Heart left ventricle (tissue), 16 donors: ENCODE results near the gene PRRX2. TPM values are rescaled to one million over a fixed set of nuclear protein-coding genes. Genes with fewer than 3 reads are reported as not detected.

Experiments used
- ATAC-seq, 4 donors: fragments of 200-7000 bp; cut with Tn5 transposase; one replicate each; pipeline ENCODE4 v1.9.1; 2020 to 2022; ENCODE audit warnings: moderate library complexity in 4 of 4, mild to moderate bottlenecking in 3 of 4, moderate number of reproducible peaks in 1 of 4
- DNase-seq, 5 donors: peaks; one replicate each; pipeline ENCODE4 v3.0.0-alpha.2; 2020
- H3K27ac ChIP-seq, 12 donors: fragments of 200-600 bp; sonication (generic) in 4 of 12; one replicate each; pipeline versions ENCODE4 v1.5.0 to v1.8.0; 2016 to 2022; ENCODE audit warnings: mild to moderate bottlenecking in 2 of 12
- H3K27me3 ChIP-seq, 9 donors: fragments of 200-600 bp; sonication (generic) in 2 of 9; one replicate each; pipeline versions ENCODE4 v1.5.1 to v1.8.0; 2016 to 2022; ENCODE audit warnings: mild to moderate bottlenecking in 3 of 9
- H3K36me3 ChIP-seq, 9 donors: fragments of 200-600 bp; sonication (generic) in 2 of 9; one replicate each; pipeline versions ENCODE4 v1.5.0 to v1.8.0; 2018 to 2022; ENCODE audit warnings: mild to moderate bottlenecking in 2 of 9
- H3K4me1 ChIP-seq, 12 donors: fragments of 200-600 bp; sonication (generic) in 4 of 12; one replicate each; pipeline versions ENCODE4 v1.5.0 to v1.8.0; 2016 to 2022; ENCODE audit warnings: mild to moderate bottlenecking in 3 of 12
- H3K4me3 ChIP-seq, 12 donors: fragments of 200-600 bp; sonication (generic) in 4 of 12; one replicate each; pipeline versions ENCODE4 v1.5.0 to v1.8.0; 2017 to 2022; ENCODE audit warnings: mild to moderate bottlenecking in 9 of 12, moderate library complexity in 4 of 12
- H3K9me3 ChIP-seq, 12 donors: fragments of 200-600 bp; sonication (generic) in 4 of 12; one replicate each; pipeline versions ENCODE4 v1.5.0 to v1.8.0; 2016 to 2022; ENCODE audit warnings: mild to moderate bottlenecking in 1 of 12
- CTCF ChIP-seq, 12 donors: fragments of 200-600 bp; sonication (generic) in 4 of 12; IDR thresholded peaks; one replicate each; pipeline versions ENCODE4 v1.5.0 to v1.8.0; 2018 to 2022; ENCODE audit warnings: antibody characterized with exemption in 12 of 12, mild to moderate bottlenecking in 5 of 12
- POLR2A ChIP-seq, 2 donors: fragments of 450-650 bp; IDR thresholded peaks; one replicate each; pipeline ENCODE4 v1.6.1; 2017; ENCODE audit warnings: antibody characterized with exemption in 2 of 2, mild to moderate bottlenecking in 2 of 2, moderate library complexity in 2 of 2
- WGBS, 4 donors: extraction: QIAGEN DNeasy Blood & Tissue Kit in 2 of 4; methylation state at CpG; one replicate each; pipeline versions ENCODE4 v1.1.5 to v1.1.7; 2013 to 2018; 5-methylcytosine and 5-hydroxymethylcytosine counted together
- intact Hi-C, 10 donors: fragments of 100-400 bp; cut with DNase I; formaldehyde crosslinking; loops; one replicate each; pipeline versions ENCODE4 v1.11.1 to v1.14.2; 2022
- polyA plus RNA-seq, 2 donors: library from polyadenylated mRNA; stranded (reverse); fragments of 200-250 nt; gene quantifications; one replicate each; pipeline ENCODE4 v1.2.3, GENCODE V29; 2013
- total RNA-seq, 9 donors: library from RNA; depleted of rRNA in 2 of 9; stranded (reverse); fragments of >200 nt in 2 of 9; fragmentation: NEBNext Ultra II Directional in 3 of 9; extraction: Animal tissue kit (Norgen Biotek cat#: 25700) in 3 of 9; gene quantifications; one replicate each; pipeline versions ENCODE4 v1.1.0 to v1.2.4, GENCODE V29; 2016 to 2023
- donor health status: ischemic (EF 13 %, LVEDD 7.1; RV severe dilation, severe dysfunction).
- donor health status: healthy with polysubstance abuse.
- donor health status: DM: no; HTN: yes; CAD: no.
- donor health status: DM: no; HTN: no; CAD: no.
- donor health status: ischemic (EF 25% LVEDD 6.9; RV normal size, moderate dysfunction).
- donor health status: ischemic (EF 25% LVEDD 5.7; RV mildly dilated, moderate dysfunction).
- donor health status: healthy.
- donor health status: DM: yes; HTN: yes; CAD: no.
- donor health status: ischemic (EF 35%, LVEDD 5.7; RV mildly dilated, moderate dysfunction).
- donor health status: nonischemic (EF 11% LVEDD 7.7; RV severe dilation, severe dysfunction).
- donor health status: DM: yes; HTN: yes; CAD: no.
- donor health status: PGD.
- donor health status: ischemic (EF 29% LVEDD 5.4; RV normal size, mild dysfunction).
- donor health status: nonischemic (EF 23%, LVEDD 6.1; RV moderate dilation, normal function).

PRRX2 gene
- total and polyA plus RNA-seq, 11 donors = 0.22 to 1.5 (median 0.75) TPM; not detected in 1

- no peaks in the 10 kb centered on the region for H3K36me3 ChIP-seq
- TF ChIP-seq POLR2A (IDR thresholded peaks at IDR 0.05) (no peak), CTCF (IDR thresholded peaks at IDR 0.05) (no peak)
- 92 to 96% (median 95%) methylated on average over 7 of the region's 7 CpGs for WGBS, 4 donors
- no peak for DNase-seq
- H3K27ac ChIP-seq = no peak overlapping the region
- no peaks in the 10 kb centered on the region for H3K9me3 ChIP-seq
- no peak for ATAC-seq
- no peaks in the 10 kb centered on the region for H3K27me3 ChIP-seq
- peaks cover 0 to 5% (median under 1%) of the 10 kb centered on the region in 12 donors for H3K4me1 ChIP-seq
- intact Hi-C loops = loop anchor here in 5 of 10 donors (5.0 to 10.0 kb wide), 5 partner anchors 76 to 91 kb away; no protein-coding TSS in a partner anchor
- no peak overlapping the region for H3K4me3 ChIP-seq
Observed at GRCh38 chr9:129646654-129647053, 18.8 kb upstream of the PRRX2 start.

GRCh38 chr9:129647635-129648034, 17.8 kb upstream of the PRRX2 start:
- intact Hi-C loops = loop anchor here in 5 of 10 donors (5.0 to 10.0 kb wide), 5 partner anchors 75 to 90 kb away; no protein-coding TSS in a partner anchor
- H3K4me3 ChIP-seq = no peak overlapping the region
- H3K27me3 ChIP-seq = no peaks in the 10 kb centered on the region
- DNase-seq (no peak), ATAC-seq (no peak)
- no peak for TF ChIP-seq POLR2A (IDR thresholded peaks at IDR 0.05)
- no peak for TF ChIP-seq CTCF (IDR thresholded peaks at IDR 0.05)
- no peaks in the 10 kb centered on the region for H3K9me3 ChIP-seq
- 87 to 91% (median 88%) methylated on average over 10 of the region's 10 CpGs for WGBS, 4 donors
- H3K27ac ChIP-seq = no peak overlapping the region
- H3K4me1 ChIP-seq = peaks cover 0 to 2% (median 0%) of the 10 kb centered on the region in 12 donors
- no peaks in the 10 kb centered on the region for H3K36me3 ChIP-seq

GRCh38 chr9:129648092-129648763, 17.2 kb upstream of the PRRX2 start:
- Histone ChIP-seq H3K36me3 (no peaks in the 10 kb centered on the region), H3K9me3 (no peaks in the 10 kb centered on the region), H3K4me1 (no peaks in the 10 kb centered on the region), H3K4me3 (no peak overlapping the region), H3K27me3 (no peaks in the 10 kb centered on the region), H3K27ac (no peak overlapping the region)
- DNase-seq (no peak), ATAC-seq (no peak)
- intact Hi-C loops = loop anchor here in 5 of 10 donors (5.0 to 10.0 kb wide), 5 partner anchors 74 to 89 kb away; no protein-coding TSS in a partner anchor
- 64 to 71% (median 64%) methylated on average over 16 of the region's 16 CpGs for WGBS, 4 donors
- no peak for TF ChIP-seq CTCF (IDR thresholded peaks at IDR 0.05)
- no peak for TF ChIP-seq POLR2A (IDR thresholded peaks at IDR 0.05)

- ATAC-seq = no peak
- no peak for DNase-seq
- no peaks in the 10 kb centered on the region for H3K36me3 ChIP-seq
- no peak overlapping the region for H3K4me3 ChIP-seq
- peaks cover 0 to 2% (median 0%) of the 10 kb centered on the region in 12 donors for H3K4me1 ChIP-seq
- 70 to 75% (median 71%) methylated on average over 4 to 10 of the region's 10 CpGs for WGBS, 4 donors
- no peak overlapping the region for H3K27ac ChIP-seq
- TF ChIP-seq CTCF (IDR thresholded peaks at IDR 0.05) (no peak), POLR2A (IDR thresholded peaks at IDR 0.05) (no peak)
- intact Hi-C loops = loop anchor here in 5 of 10 donors (5.0 to 10.0 kb wide), 5 partner anchors 74 to 89 kb away; no protein-coding TSS in a partner anchor
- no peaks in the 10 kb centered on the region for H3K27me3 ChIP-seq
- no peaks in the 10 kb centered on the region for H3K9me3 ChIP-seq
Observed at GRCh38 chr9:129648764-129649115, 16.7 kb upstream of the PRRX2 start.
